ENCODE data around the gene ZBTB32. TPM values are rescaled to one million over a fixed set of nuclear protein-coding genes. Genes with fewer than 3 reads are reported as not detected.

ZBTB32 gene
- total RNA-seq, 3 donors from 2014 or later: 0.27 TPM; not detected in 2

DNA sequence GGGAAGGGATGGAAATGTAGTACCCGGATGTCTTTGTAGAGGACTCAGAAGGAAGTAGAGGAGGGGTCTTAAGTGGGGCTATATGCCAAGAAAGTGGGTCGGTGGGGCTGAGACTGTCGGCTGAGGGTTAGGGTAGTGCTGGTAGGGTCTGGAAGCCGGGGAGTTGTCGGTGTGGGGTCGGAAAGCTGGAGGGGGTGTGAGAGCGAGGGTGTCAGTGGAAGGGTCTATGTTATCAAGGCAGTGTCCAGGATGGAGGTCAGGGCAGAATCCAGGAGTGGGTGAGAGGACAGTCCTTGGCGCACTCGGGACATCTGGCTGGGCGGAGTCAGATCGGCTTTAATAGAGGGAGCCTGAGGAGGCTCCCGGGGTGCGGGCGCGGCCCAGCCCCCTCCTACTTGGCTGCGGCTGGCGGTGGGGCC is 50.8 kb downstream of the ZBTB32 start:
- Histone ChIP-seq H3K36me3 (ENCODE audit: low read depth) (peaks cover 7% of the 10 kb centered on the region), H3K9me3 (no peaks in the 10 kb centered on the region), H3K4me3 (no peak overlapping the region), H3K4me1 (ENCODE audit: low read depth) (peaks cover 32% of the 10 kb centered on the region)
- DNase-seq (no peak), ATAC-seq (peak; percentile 1)
- intact Hi-C loops (cut with DNase I, micrococcal nuclease): no loop called here
- TF ChIP-seq, protein P1, sequence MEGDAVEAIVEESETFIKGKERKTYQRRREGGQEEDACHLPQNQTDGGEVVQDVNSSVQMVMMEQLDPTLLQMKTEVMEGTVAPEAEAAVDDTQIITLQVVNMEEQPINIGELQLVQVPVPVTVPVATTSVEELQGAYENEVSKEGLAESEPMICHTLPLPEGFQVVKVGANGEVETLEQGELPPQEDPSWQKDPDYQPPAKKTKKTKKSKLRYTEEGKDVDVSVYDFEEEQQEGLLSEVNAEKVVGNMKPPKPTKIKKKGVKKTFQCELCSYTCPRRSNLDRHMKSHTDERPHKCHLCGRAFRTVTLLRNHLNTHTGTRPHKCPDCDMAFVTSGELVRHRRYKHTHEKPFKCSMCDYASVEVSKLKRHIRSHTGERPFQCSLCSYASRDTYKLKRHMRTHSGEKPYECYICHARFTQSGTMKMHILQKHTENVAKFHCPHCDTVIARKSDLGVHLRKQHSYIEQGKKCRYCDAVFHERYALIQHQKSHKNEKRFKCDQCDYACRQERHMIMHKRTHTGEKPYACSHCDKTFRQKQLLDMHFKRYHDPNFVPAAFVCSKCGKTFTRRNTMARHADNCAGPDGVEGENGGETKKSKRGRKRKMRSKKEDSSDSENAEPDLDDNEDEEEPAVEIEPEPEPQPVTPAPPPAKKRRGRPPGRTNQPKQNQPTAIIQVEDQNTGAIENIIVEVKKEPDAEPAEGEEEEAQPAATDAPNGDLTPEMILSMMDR (IDR thresholded peaks at IDR 0.05): no peak

DNA sequence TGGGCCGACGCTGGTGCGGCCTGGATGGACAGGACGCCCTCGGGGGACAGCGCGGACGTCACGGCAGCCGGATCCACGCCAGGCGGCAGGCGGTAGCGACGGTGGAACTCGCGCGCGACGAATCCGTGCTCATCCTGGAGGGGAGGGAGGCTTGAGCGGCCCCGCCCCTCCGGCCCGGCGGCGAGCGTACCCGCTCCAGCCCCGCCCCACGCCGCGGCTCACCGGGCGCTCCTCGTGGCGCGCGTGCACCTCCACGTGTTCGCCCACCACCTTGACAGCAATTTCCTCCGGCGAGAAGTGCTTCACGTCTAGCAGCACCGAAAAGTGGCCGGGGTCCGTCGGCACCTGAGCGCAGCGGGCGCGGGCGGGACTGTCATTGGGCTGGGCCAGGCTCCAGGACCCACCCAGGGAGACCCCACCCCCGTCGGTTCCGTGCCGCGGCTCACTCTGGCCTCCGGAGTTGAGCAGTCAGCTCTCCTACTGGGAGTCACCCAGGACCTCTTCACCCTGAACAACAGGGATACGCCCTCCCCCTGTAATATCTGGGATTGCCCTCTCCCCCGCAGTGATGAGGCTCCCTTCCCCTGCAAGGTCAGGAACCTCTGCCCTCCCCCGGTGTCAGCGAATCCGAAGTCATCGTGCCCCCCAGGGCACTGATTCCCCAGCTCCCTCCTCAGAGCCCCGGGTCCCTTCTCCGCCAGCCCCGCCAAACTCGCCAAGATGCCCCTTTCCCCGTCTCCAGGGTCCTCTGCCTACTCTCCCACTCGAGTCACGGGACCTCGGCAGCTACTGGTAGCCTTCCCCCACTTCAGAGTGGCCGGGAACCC is 51.4 kb downstream of the ZBTB32 start:
- peak; percentile 70 to 84 (median 82) for DNase-seq
- intact Hi-C loops (cut with DNase I, micrococcal nuclease): no loop called here
- Histone ChIP-seq H3K36me3 (ENCODE audit: low read depth) (peaks cover 7% of the 10 kb centered on the region), H3K4me3 (no peak overlapping the region), H3K9me3 (no peaks in the 10 kb centered on the region), H3K4me1 (ENCODE audit: low read depth) (peaks cover 32% of the 10 kb centered on the region)
- TF ChIP-seq, protein P1 (IDR thresholded peaks at IDR 0.05): no peak
- peak; percentile 45 for ATAC-seq

DNA sequence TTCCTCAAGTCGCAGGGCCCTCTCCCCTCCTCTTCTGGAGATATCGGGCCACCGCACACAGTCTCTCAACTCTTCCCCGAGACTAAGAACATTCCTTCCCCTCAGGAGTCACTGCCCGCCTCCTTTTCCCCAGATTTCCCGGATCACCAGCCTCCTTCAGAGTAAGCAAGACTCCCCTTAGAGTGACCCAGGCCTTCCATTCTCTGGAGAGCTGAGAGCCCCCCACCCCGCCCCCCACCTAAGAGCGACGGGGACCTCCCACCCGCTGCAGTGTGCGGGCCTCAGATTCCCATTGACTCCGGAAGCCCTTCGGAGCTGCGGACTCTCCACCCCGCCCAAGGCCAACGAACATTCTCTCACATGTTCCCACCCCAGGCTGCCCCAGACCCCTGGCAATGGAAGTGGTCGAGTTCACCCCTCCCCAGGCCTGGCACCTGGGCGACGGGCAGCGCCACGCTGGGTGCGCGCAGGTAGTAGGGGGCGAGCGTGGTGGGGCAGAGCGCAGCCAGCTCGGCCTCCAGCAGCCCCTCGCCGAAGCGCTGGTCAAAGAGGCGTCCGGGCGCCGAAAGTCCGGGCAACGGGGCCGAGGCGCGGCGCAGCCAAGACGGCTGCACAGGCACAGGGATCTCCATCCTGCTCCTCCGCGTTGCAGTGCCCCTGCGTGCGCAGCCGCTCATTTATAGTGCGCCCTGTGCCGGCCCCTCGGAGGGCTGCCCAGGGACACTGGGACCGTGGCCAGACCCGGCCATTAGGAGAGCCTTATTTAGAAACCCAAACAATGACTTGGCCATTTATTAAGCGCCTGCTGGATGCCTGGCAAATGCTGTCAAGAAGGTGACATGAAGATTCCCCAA is 52.2 kb downstream of the ZBTB32 start, which contains the start of gene HSPB6:
Gene HSPB6 (minus strand): TSS at position 653 of the 854 bp plus-strand sequence. CDS start 21 bp downstream, at position 632.
- intact Hi-C loops (cut with DNase I, micrococcal nuclease): no loop called here
- Histone ChIP-seq H3K4me3 (peak within 1 kb of the TSS; percentile 80), H3K36me3 (ENCODE audit: low read depth) (peaks cover 7% of the 10 kb centered on the region), H3K9me3 (no peaks in the 10 kb centered on the region), H3K4me1 (ENCODE audit: low read depth) (peaks cover 32% of the 10 kb centered on the region)
- peak in 2 of 3 donors; percentile 59 to 62 for DNase-seq
- ATAC-seq: no peak
- TF ChIP-seq, protein P1 (IDR thresholded peaks at IDR 0.05): no peak

DNA sequence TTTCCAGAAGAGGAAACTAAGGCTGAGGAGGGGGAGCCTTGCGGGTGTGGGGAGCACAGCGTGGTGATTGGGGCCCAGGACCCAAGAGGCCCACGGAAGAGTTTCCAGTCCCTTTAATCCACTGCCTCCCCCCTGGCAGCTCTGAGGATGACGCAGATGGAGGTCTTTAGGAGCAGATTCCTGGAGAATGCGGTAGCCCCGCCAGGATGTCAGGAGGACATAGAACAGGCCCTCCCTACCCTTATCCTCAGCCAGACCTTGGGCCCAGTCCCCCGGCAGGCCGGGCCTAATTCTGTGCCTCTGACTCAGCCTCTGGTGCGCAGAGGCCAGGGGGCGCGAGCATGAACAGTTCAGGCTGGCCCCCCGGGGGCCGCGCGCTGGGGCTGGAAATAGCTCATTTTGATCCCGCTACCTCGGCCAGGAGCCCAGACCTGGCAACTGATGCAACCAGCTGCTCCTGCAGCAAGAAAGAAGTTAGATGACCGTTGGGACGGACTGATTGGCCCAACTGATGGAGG is 52.9 kb downstream of the ZBTB32 start:
- no peak overlapping the region for H3K4me3 ChIP-seq
- intact Hi-C loops (cut with DNase I, micrococcal nuclease): no loop called here
- H3K36me3 ChIP-seq (ENCODE audit: low read depth): peaks cover 7% of the 10 kb centered on the region
- H3K4me1 ChIP-seq (ENCODE audit: low read depth): peaks cover 32% of the 10 kb centered on the region
- no peaks in the 10 kb centered on the region for H3K9me3 ChIP-seq
- peak; percentile 54 to 86 (median 74) for DNase-seq
- TF ChIP-seq, protein P1 (IDR thresholded peaks at IDR 0.05): no peak
- peak; percentile 16 for ATAC-seq

DNA sequence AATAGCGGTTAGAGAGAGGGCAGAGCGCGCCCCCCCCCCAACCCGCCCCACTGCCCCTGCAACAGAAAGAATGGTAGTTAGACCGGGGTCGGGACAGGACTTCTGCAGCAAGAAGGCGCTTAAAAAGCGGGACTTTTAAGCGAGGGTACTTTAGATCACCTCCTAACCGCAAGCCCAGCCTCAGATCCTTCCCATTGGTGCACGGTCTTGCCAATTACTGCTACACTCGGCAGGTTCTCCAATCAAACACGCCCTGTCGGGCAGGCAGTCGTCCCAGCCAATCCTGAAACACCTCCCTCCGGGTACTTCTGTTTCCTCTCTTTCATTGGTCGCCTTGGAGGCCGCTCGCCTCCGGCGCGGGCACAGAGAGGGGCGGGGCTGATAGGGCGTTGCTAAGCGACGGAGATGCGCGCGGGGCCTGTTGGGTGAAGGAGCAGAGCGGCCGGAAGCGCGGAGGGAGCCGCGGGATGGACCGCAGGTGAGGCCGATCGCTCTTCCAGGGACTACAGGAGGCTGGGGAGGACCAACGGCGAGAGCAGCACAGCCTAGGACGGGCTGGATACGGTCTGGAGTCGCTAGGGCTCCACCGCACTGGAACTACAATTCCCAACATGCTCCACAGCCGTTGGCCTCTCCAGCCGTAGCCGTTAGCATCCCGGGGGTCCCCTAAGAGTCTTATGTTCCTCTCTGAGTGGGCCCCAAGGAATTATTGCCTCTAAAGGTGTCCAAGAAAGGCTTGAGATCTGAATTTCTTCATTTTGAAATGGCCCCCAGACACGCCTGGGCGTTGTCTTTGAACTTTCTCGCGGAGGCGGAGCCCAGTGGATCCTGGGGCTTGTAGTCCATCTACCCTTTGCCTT is 53.6 kb downstream of the ZBTB32 start, which contains the start of gene PROSER3:
Gene PROSER3 (plus strand): TSS at position 428 of the 860 bp plus-strand sequence. CDS start 40 bp downstream, at position 468.
- Histone ChIP-seq H3K9me3 (no peaks in the 10 kb centered on the region), H3K4me1 (ENCODE audit: low read depth) (peaks cover 32% of the 10 kb centered on the region), H3K4me3 (peak within 1 kb of the TSS; percentile 80), H3K36me3 (ENCODE audit: low read depth) (peaks cover under 1% of the 10 kb centered on the region)
- ATAC-seq (peak; percentile 95), DNase-seq (peak; percentile 98 to 99 (median 99))
- intact Hi-C loops (cut with DNase I, micrococcal nuclease): no loop called here
- TF ChIP-seq, protein P1 (IDR thresholded peaks at IDR 0.05): no peak

Measured in mucosa of descending colon (tissue), 3 donors.